Measurements from ENCODE around the gene DLGAP4.
A peak's percentile ranks its signal among the peaks of the same experiment; 100 is the strongest.

The DLGAP4 gene

GRCh38 chr20:36480456-36481048 lies 174.4 kb downstream of the DLGAP4 start:
- DNase-seq, result no peak

- DNase-seq, result no peak
Measured at GRCh38 chr20:36481380-36482043, 175.4 kb downstream of the DLGAP4 start.

GRCh38 chr20:36482044-36482473 lies 175.9 kb downstream of the DLGAP4 start:
- no peak for DNase-seq

- DNase-seq, result no peak
Measured at GRCh38 chr20:36483209-36483918, 177.2 kb downstream of the DLGAP4 start.

DNA sequence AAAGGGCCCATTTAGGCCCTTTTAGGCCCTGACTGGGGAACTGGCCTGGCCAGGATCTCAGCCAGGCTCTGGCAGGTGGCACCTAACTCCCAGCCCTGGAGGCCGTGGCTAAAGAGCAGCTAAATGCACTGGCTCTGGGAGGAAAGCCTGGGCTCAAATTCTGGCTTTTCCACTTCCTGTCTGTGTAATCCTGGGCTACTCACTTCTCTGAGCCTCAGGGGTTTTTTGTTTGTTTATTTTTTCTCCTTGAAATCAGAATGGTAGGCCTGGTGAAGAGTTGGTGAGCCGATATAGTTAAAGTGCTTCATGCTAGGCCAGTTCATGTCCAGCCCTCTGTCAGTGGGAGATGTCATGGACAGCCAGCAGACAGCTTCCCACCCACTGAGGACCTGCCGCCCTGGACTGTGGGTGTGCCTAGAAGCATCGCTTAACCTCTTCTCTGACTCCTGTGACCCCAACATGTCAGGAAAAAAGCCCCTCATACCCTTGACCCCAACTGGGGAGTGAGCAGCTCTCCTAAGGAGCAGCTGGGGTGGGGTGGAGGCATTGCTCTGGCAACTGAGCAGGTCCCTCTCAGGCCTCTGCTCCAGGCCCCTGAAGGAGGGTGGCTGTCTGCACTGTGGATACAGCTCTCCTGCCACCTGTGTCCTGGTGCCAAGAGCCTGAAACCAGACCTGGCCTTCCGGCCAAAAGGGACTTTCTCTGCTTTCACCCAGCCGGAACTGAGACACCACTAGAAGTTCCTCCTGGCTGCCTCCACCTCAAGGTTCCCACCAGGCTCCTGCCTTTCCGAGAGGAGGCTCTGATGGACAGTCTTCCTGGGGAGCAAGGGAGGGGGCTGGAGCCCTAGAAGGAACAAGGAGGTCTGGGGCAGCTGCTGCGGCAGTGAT lies 178.0 kb downstream of the DLGAP4 start:
- no peak for DNase-seq

GRCh38 chr20:36485286-36485685 lies 179.1 kb downstream of the DLGAP4 start:
- DNase-seq, result no peak

DNA sequence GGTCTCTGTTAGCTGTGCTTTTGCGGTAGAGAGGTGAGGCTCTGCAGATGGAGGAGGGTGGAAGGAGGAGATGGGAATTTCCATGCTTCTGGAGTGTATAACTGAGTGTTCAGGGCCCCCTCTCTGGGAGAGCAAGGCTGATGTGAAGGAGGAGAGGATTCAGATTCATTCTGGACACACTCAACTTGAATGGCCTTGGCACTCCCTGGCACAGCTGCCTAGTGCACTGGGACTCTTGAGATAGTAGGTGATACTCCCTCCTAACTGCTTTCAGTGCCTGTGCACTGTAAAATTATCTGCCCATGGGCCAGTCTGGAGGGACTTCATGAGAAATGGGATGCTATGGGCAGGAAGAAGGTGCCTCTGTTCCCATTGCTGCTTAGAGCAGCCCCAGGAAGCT lies 180.9 kb downstream of the DLGAP4 start:
- DNase-seq, result no peak

GRCh38 chr20:36490191-36490590 lies 184.1 kb downstream of the DLGAP4 start:
- DNase-seq, result no peak

DNA sequence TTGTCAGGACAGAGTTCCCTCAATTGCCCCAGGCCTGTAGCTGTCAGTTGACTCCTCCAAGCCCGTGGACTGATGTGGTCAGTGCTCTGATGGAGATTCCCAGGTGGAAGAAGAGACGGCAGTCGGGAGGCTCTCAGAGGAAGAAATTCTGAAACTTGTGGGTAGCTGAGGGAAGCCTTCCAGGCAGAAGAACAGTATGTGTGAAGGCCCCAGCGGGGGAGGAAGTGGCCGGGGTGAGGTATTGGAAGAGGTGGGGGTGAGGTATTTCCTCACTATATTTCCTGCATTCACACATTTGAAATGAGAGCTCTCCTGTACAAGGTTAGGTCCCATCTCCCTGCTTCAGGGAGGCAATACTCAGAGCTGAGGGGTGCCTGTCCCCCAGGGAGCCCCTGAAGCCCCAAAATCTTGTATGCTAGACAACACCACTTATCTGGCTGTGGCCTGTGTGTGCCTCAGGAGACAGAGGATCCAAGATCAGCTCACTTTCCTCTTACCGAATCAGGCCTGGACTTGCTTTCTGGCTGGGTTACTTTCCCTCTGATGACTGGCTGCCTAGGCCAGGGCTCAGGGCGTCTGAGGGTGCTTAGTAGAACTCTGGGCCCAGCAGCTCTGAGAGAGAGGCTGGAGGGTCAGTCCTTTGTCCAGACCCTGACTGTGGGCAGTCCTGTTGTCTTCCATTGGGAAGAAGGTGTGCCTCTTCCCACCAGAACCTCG lies 185.9 kb downstream of the DLGAP4 start:
- no peak for DNase-seq

GRCh38 chr20:36493051-36493800 lies 187.1 kb downstream of the DLGAP4 start:
- no peak for DNase-seq

DNA sequence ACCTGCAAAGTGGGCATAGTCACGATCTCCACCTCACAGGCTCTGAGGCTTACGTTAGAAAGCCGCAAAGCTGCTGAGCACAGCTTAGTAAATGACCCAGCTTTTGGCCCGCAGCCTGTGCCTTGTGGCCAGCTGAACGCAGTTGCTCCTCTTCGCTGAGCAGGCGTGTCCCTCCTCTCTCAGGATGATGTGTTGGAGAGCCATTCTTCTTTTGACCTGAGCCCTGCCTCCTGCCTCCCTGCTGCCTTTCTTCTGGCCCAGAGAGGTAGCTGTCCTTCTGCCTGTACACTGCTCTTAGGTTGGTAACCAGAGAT lies 187.6 kb downstream of the DLGAP4 start:
- peak; percentile 54 for DNase-seq

- no peak for DNase-seq
Measured at GRCh38 chr20:36496707-36497669, 190.8 kb downstream of the DLGAP4 start.

DNA sequence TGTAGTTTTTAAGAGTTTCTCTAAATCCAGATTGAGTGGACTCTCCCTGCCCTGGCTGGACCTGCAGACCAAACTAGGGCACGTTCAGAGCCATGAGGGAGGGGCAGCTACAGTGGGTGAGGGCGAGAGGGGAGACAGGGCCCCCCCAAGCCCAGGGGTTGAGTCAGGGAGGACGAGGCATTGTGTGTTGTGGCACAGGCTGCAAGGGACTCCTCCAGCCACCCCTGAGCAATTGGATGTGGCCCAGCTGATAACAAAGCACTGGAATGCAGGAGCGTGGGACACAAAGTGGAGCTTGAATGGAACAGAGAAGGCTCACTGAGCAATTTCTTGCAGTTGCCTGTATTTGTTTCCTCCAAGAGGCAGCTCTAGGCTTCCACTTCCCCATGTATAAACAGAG lies 191.7 kb downstream of the DLGAP4 start:
- DNase-seq, result no peak

GRCh38 chr20:36498386-36499179 lies 192.4 kb downstream of the DLGAP4 start:
- DNase-seq, result no peak

- DNase-seq, result no peak
Measured at GRCh38 chr20:36499211-36499610, 193.1 kb downstream of the DLGAP4 start.

DNA sequence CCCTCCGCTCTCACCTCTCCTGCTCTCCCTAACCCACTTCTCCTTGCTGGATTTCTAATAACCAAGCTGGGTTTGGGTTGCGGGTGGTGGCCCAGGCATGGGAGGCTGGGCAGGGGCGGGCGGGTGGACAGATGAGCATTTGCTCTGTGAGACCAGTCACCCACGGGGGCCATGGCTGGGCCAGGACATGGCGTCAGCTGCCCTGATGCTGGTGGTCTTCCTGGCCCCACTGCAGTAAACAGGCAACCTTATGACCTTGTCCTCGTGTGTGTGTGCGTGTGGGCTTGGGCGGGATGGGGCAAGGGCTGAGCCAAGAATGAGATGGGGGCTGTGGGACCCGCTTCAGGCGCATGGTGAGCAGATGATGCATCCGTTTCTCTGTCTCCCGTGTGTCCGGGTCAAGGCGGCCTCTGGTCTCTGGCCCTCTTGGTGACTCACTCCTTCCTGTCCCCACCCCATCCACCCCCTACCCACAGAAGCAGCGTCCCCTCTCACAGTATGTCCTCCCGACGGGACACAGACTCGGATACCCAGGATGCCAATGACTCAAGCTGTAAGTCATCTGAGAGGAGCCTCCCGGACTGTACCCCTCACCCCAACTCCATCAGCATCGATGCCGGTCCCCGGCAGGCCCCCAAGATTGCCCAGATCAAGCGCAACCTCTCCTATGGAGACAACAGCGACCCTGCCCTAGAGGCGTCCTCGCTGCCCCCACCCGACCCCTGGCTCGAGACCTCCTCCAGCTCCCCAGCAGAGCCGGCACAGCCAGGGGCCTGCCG lies 193.8 kb downstream of the DLGAP4 start:
- no peak for DNase-seq

- no peak for DNase-seq
Measured at GRCh38 chr20:36501367-36502006, 195.3 kb downstream of the DLGAP4 start.

- DNase-seq, result no peak
Measured at GRCh38 chr20:36504295-36504694, 198.2 kb downstream of the DLGAP4 start.
